A673 (cell line): ENCODE data around the gene XYLT1. TPM values are rescaled to one million over a fixed set of nuclear protein-coding genes. Genes with fewer than 3 reads are reported as not detected.

ENCODE experiments used
- BruUV-seq: library from RNA; stranded (reverse); fragments of 400-500 nt; replicated peaks from 2 replicates; lab custom pipeline; 2021; lab: Mats Ljungman, UMichigan
- CTCF ChIA-PET: fragments of 300-600 bp; sonication (Branson Sonifier 250); formaldehyde crosslinking; loops from one replicate; lab custom pipeline; 2022; ENCODE audit warnings: antibody characterized with exemption; lab: Charles Lee
- POLR2A ChIA-PET: fragments of 300-600 bp; sonication (Branson Sonifier 250); formaldehyde crosslinking; loops from one replicate; lab custom pipeline; 2022; ENCODE audit warnings: antibody characterized with exemption; ENCODE audit not compliant: low non-redundant PET; lab: Charles Lee
- DNase-seq: peaks from one replicate; pipeline ENCODE4 v3.0.0-alpha.2; 2015; ENCODE audit warnings: low spot score
- H3K27ac ChIP-seq: fragments of 200-600 bp; sonication (generic); 2 replicates; pipeline ENCODE4 v1.5.1; 2016; ENCODE audit warnings: mixed run types, low read depth, mild to moderate bottlenecking, mixed read lengths, antibody characterized with exemption, low read length; ENCODE audit not compliant: poor library complexity, severe bottlenecking
- H3K27me3 ChIP-seq: fragments of 200-600 bp; sonication (generic); replicated peaks from 2 replicates; pipeline ENCODE4 v1.6.1; 2017; ENCODE audit warnings: mixed run types, low read depth, mild to moderate bottlenecking, mixed read lengths, antibody characterized with exemption, low read length; ENCODE audit not compliant: insufficient read depth, poor library complexity
- H3K36me3 ChIP-seq: fragments of 200-600 bp; sonication (generic); 2 replicates; pipeline ENCODE4 v1.6.1; 2016; ENCODE audit warnings: mixed run types, mild to moderate bottlenecking, mixed read lengths, antibody characterized with exemption, low read length; ENCODE audit not compliant: insufficient read depth, poor library complexity, severe bottlenecking
- H3K4me1 ChIP-seq: fragments of 200-600 bp; sonication (generic); 2 replicates; pipeline ENCODE4 v1.6.1; 2017; ENCODE audit warnings: mixed run types, mild to moderate bottlenecking, mixed read lengths, antibody characterized with exemption, low read length; ENCODE audit not compliant: insufficient read depth, poor library complexity, severe bottlenecking
- H3K4me3 ChIP-seq: fragments of 200-600 bp; sonication (generic); 2 replicates; pipeline ENCODE4 v1.5.1; 2016; ENCODE audit warnings: low read depth, mixed run types, mild to moderate bottlenecking, mixed read lengths, low read length; ENCODE audit not compliant: poor library complexity, severe bottlenecking
- H3K9me3 ChIP-seq: fragments of 200-600 bp; sonication (generic); 2 replicates; pipeline ENCODE4 v1.6.1; 2016; ENCODE audit warnings: mixed run types, low read depth, mild to moderate bottlenecking, mixed read lengths, antibody characterized with exemption, low read length; ENCODE audit not compliant: poor library complexity, severe bottlenecking
- CTCF ChIP-seq: fragments of 300-800, 200-600 bp; sonication (generic); conservative IDR thresholded peaks from 2 replicates; pipeline ENCODE4 v1.5.1; 2017; ENCODE audit warnings: low read depth, mild to moderate bottlenecking, antibody characterized with exemption, low read length, moderate library complexity, mixed read lengths
- EZH2 ChIP-seq: fragments of 200-600 bp; sonication (generic); IDR thresholded peaks from 2 replicates; pipeline ENCODE4 v1.6.1; 2017; ENCODE audit warnings: borderline replicate concordance, low read depth, mild to moderate bottlenecking, mixed read lengths, antibody characterized with exemption, low read length; ENCODE audit not compliant: poor library complexity, severe bottlenecking
- intact Hi-C: fragments of 100-400 bp; cut with micrococcal nuclease; formaldehyde crosslinking; loops from one replicate; pipeline ENCODE4 v1.10.0; 2022; ENCODE audit not compliant: unreplicated experiment
- total RNA-seq: library from RNA; stranded (reverse); gene quantifications from 2 replicates; pipeline ENCODE4 v1.2.3, GENCODE V29; 2021

XYLT1 gene
- total RNA-seq, 1 experiment from 2014 or later = 0.64 TPM

GRCh38 chr16:17251496-17251895 is 219.3 kb downstream of the XYLT1 start:
- CTCF ChIA-PET = no interaction called here
- DNase-seq = no peak
- no peak for TF ChIP-seq CTCF
- H3K27ac ChIP-seq = no peak overlapping the region
- H3K9me3 ChIP-seq = no peaks in the 10 kb centered on the region
- H3K4me1 ChIP-seq = no peaks in the 10 kb centered on the region
- no peak overlapping the region for H3K4me3 ChIP-seq
- no peaks in the 10 kb centered on the region for H3K27me3 ChIP-seq
- POLR2A ChIA-PET = no interaction called here
- intact Hi-C loops = no loop called here
- BruUV-seq = no TSS peak
- no peaks in the 10 kb centered on the region for H3K36me3 ChIP-seq

GRCh38 chr16:17246974-17247732 is 223.6 kb downstream of the XYLT1 start:
- no peak for DNase-seq

GRCh38 chr16:17246268-17246885 is 224.4 kb downstream of the XYLT1 start:
- H3K4me3 ChIP-seq = no peak overlapping the region
- H3K9me3 ChIP-seq = no peaks in the 10 kb centered on the region
- H3K4me1 ChIP-seq = no peaks in the 10 kb centered on the region
- H3K27me3 ChIP-seq = peaks cover 13% of the 10 kb centered on the region
- CTCF ChIA-PET = no interaction called here
- H3K27ac ChIP-seq = no peak overlapping the region
- H3K36me3 ChIP-seq = no peaks in the 10 kb centered on the region
- POLR2A ChIA-PET = no interaction called here
- no peak for TF ChIP-seq EZH2
- no peak for TF ChIP-seq CTCF
- intact Hi-C loops = no loop called here
- DNase-seq = no peak
- BruUV-seq = no TSS peak

More at GRCh38 chr16:17246974-17247732, 223.6 kb downstream of the XYLT1 start:
- Histone ChIP-seq H3K27me3 (peaks cover 13% of the 10 kb centered on the region), H3K4me3 (no peak overlapping the region), H3K4me1 (no peaks in the 10 kb centered on the region), H3K36me3 (no peaks in the 10 kb centered on the region), H3K9me3 (no peaks in the 10 kb centered on the region), H3K27ac (no peak overlapping the region)
- BruUV-seq = no TSS peak
- intact Hi-C loops = no loop called here
- TF ChIP-seq CTCF = no peak
- ChIA-PET CTCF (no interaction called here), POLR2A (no interaction called here)
